GM18861 (cell line): Measurements from ENCODE around the gene REEP3.
A peak's percentile ranks its signal among the peaks of the same experiment; 100 is the strongest.

Source experiments
- ATAC-seq: cut with Tn5 transposase; IDR thresholded peaks from one replicate; pipeline ENCODE4 v1.9.1; 2021; ENCODE audit not compliant: unreplicated experiment

REEP3 gene

GRCh38 chr10:63505562-63505961, 15.6 kb upstream of the REEP3 start:
- no peak for ATAC-seq

GRCh38 chr10:63506554-63506953, 14.6 kb upstream of the REEP3 start:
- ATAC-seq: no peak

- ATAC-seq: no peak
These were observed 6.0 kb upstream of the REEP3 start for GRCh38 chr10:63515002-63515763.

GRCh38 chr10:63516207-63516606, 5.0 kb upstream of the REEP3 start:
- ATAC-seq: no peak

GRCh38 chr10:63518690-63519288, 2.4 kb upstream of the REEP3 start:
- ATAC-seq: no peak

GRCh38 chr10:63521416-63522276, 445 bp downstream of the REEP3 start:
- ATAC-seq: peak; percentile 51

- ATAC-seq: no peak
These were observed 1.1 kb downstream of the REEP3 start for GRCh38 chr10:63522277-63522687.

GRCh38 chr10:63522995-63523394, 1.8 kb downstream of the REEP3 start:
- ATAC-seq: no peak

- ATAC-seq: no peak
These were observed 3.8 kb downstream of the REEP3 start for GRCh38 chr10:63525021-63525420.

- no peak for ATAC-seq
These were observed 6.2 kb downstream of the REEP3 start for GRCh38 chr10:63527401-63527800.

GRCh38 chr10:63528084-63528744, 7.0 kb downstream of the REEP3 start:
- no peak for ATAC-seq

GRCh38 chr10:63530409-63530808, 9.2 kb downstream of the REEP3 start:
- no peak for ATAC-seq

GRCh38 chr10:63534723-63535122, 13.5 kb downstream of the REEP3 start:
- ATAC-seq: no peak

GRCh38 chr10:63536698-63537097, 15.5 kb downstream of the REEP3 start:
- no peak for ATAC-seq

- no peak for ATAC-seq
These were observed 16.3 kb downstream of the REEP3 start for GRCh38 chr10:63537536-63537935.

GRCh38 chr10:63539377-63539776, 18.2 kb downstream of the REEP3 start:
- ATAC-seq: no peak

- no peak for ATAC-seq
These were observed 18.8 kb downstream of the REEP3 start for GRCh38 chr10:63539994-63540393.

- ATAC-seq: no peak
These were observed 21.8 kb downstream of the REEP3 start for GRCh38 chr10:63542835-63543575.

- ATAC-seq: no peak
These were observed 22.4 kb downstream of the REEP3 start for GRCh38 chr10:63543576-63543962.

- no peak for ATAC-seq
These were observed 23.2 kb downstream of the REEP3 start for GRCh38 chr10:63544418-63544817.
